Osteoblast (primary cell): Measurements from ENCODE around the gene TGFBRAP1. TPM values are rescaled to one million over a fixed set of nuclear protein-coding genes. Genes with fewer than 3 reads are reported as not detected.
A peak's percentile ranks its signal among the peaks of the same experiment; 100 is the strongest.

Experiments used
- DNase-seq: peaks from one replicate; pipeline ENCODE4 v3.0.0; 2011; ENCODE audit warnings: low spot score, mixed read lengths; ENCODE audit not compliant: insufficient read length; ENCODE audit errors: missing footprints
- H2AFZ ChIP-seq: 2 replicates; pipeline ENCODE4 v1.6.0; 2011; ENCODE audit warnings: mild to moderate bottlenecking, low read length
- H3K27ac ChIP-seq: 2 replicates; pipeline ENCODE4 v1.5.1; 2011; ENCODE audit warnings: mild to moderate bottlenecking, low read depth, low read length, moderate library complexity
- H3K27me3 ChIP-seq: 2 replicates; pipeline ENCODE4 v1.6.0; 2012; ENCODE audit warnings: mild to moderate bottlenecking, control low read depth, inconsistent platforms, low read length, moderate library complexity; ENCODE audit not compliant: insufficient read depth
- H3K36me3 ChIP-seq: 2 replicates; pipeline ENCODE4 v1.5.1; 2011; ENCODE audit warnings: mild to moderate bottlenecking, low read length, control low read depth, moderate library complexity; ENCODE audit not compliant: insufficient read depth
- H3K4me1 ChIP-seq: 2 replicates; pipeline ENCODE4 v1.5.1; 2011; ENCODE audit warnings: mild to moderate bottlenecking, low read length, control low read depth, moderate library complexity; ENCODE audit not compliant: insufficient read depth
- H3K4me2 ChIP-seq: 2 replicates; pipeline ENCODE4 v1.6.0; 2011; ENCODE audit warnings: mild to moderate bottlenecking, low read length; ENCODE audit not compliant: insufficient read depth
- H3K4me3 ChIP-seq: fragments of 200-600 bp; sonication (generic); 3 replicates; pipeline ENCODE4 v1.5.1; 2012; ENCODE audit warnings: mild to moderate bottlenecking, low read length, inconsistent platforms; ENCODE audit not compliant: insufficient read depth
- H3K79me2 ChIP-seq: 2 replicates; pipeline ENCODE4 v1.6.0; 2012; ENCODE audit warnings: mild to moderate bottlenecking, low read length, control low read depth, inconsistent platforms; ENCODE audit not compliant: insufficient read depth
- H3K9me3 ChIP-seq: 2 replicates; pipeline ENCODE4 v1.5.1; 2011; ENCODE audit warnings: low read depth, low read length, control low read depth
- H4K20me1 ChIP-seq: 2 replicates; pipeline ENCODE4 v1.6.0; 2012; ENCODE audit warnings: mild to moderate bottlenecking, low read length, control low read depth; ENCODE audit not compliant: insufficient read depth
- total RNA-seq: library from RNA; depleted of rRNA; stranded (reverse); fragments of >200 nt; gene quantifications from 2 replicates; pipeline ENCODE4 v1.2.3, GENCODE V29; 2012
- TF ChIP-seq, protein P1 (sequence below): IDR thresholded peaks from 2 replicates; pipeline ENCODE4 v1.5.1; 2011; ENCODE audit warnings: mild to moderate bottlenecking, low read depth, low read length, moderate library complexity; ENCODE audit errors: extremely low read depth

Gene TGFBRAP1
- total RNA-seq, 1 donor = 32.6 TPM

DNA sequence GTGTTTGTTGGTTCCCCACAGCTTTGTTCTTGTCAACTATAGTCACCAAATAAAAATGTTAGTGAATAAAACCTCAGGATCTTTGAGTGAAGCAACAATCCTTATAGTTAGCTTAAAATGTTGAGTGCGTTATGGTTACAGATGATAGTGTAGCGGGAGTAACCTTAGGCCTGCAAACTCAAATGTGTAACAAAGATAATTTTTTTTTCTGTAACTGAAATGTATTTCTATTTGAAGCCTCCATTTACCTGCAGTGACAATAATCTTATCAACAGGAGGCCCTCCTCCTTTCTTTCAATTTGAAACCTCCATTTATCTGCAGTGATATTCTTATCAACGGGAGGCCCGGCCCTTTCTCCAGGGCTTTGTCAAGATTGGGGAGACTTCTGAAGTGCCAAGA, 4.7 kb upstream of the TGFBRAP1 start:
- no peak overlapping the region for H3K4me2 ChIP-seq
- H3K79me2 ChIP-seq = peaks cover 38% of the 10 kb centered on the region
- TF ChIP-seq, protein P1, sequence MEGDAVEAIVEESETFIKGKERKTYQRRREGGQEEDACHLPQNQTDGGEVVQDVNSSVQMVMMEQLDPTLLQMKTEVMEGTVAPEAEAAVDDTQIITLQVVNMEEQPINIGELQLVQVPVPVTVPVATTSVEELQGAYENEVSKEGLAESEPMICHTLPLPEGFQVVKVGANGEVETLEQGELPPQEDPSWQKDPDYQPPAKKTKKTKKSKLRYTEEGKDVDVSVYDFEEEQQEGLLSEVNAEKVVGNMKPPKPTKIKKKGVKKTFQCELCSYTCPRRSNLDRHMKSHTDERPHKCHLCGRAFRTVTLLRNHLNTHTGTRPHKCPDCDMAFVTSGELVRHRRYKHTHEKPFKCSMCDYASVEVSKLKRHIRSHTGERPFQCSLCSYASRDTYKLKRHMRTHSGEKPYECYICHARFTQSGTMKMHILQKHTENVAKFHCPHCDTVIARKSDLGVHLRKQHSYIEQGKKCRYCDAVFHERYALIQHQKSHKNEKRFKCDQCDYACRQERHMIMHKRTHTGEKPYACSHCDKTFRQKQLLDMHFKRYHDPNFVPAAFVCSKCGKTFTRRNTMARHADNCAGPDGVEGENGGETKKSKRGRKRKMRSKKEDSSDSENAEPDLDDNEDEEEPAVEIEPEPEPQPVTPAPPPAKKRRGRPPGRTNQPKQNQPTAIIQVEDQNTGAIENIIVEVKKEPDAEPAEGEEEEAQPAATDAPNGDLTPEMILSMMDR = no peak
- peaks cover 28% of the 10 kb centered on the region for H3K4me1 ChIP-seq
- DNase-seq = no peak
- H3K9me3 ChIP-seq = no peaks in the 10 kb centered on the region
- no peak overlapping the region for H3K4me3 ChIP-seq
- H4K20me1 ChIP-seq = no peaks in the 10 kb centered on the region
- no peak overlapping the region for H3K27ac ChIP-seq
- no peaks in the 10 kb centered on the region for H3K36me3 ChIP-seq
- H3K27me3 ChIP-seq = no peaks in the 10 kb centered on the region
- no peak overlapping the region for H2AFZ ChIP-seq

DNA sequence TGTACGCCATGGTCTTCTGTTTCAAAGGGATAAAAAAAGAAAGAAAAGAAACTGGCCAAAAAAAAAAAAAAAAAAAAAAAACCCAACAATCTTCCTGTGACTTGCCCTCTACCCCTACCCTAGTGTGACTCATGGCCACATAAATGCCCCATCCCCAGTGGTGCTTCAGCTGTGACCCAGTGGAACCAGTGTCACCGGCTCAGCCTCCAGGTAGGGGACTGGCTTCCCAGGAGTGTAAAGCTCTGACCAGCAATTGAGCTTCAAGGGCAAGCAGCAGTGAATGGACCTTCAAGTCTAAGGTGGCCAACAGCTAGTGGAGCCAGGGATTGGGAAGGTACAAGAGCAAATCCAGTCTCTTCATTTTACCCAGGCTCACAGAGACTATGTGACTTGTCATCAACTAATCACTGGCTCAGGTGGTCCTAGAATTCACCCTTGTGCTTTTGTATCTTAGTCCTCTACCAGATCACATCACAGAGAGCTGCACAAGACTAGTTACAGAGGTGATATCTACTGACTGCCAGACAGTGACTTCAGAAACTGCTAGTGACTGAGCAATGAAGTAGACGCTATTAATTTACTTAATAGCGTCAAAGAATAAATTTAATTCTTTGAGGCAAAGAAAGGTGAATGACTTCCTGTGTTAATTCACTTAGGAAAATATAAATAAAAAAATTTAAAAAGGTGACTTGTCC, 1.3 kb upstream of the TGFBRAP1 start:
- Histone ChIP-seq H3K4me2 (peak overlapping the region; percentile 79), H4K20me1 (peaks cover 3% of the 10 kb centered on the region), H3K4me3 (no peak overlapping the region), H3K27ac (no peak overlapping the region), H3K27me3 (no peaks in the 10 kb centered on the region), H3K36me3 (no peaks in the 10 kb centered on the region), H3K9me3 (no peaks in the 10 kb centered on the region), H3K4me1 (peaks cover 33% of the 10 kb centered on the region), H2AFZ (no peak overlapping the region), H3K79me2 (peaks cover 42% of the 10 kb centered on the region)
- TF ChIP-seq, protein P1 = no peak
- DNase-seq = no peak

DNA sequence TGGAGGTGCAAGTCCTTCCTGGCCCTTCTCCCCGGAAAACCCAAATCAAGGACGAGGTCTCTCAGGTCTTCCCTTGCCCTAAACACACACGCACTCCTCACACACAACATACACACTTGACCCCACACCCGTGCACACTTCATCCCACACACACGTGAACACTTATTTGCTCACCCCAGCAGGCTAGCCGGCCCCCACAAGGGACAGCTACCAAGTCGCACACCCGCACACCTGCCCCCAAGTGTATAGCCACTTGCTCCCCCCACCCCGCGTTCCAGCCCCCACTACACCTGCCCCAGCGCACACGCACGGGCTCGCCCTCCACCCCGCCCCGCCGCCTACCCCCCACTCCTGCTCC, 359 bp downstream of the TGFBRAP1 start:
- Histone ChIP-seq H3K27me3 (no peaks in the 10 kb centered on the region), H3K27ac (peak overlapping the region; percentile 59), H4K20me1 (peaks cover 3% of the 10 kb centered on the region), H3K36me3 (no peaks in the 10 kb centered on the region), H3K4me2 (peak overlapping the region; percentile 98), H2AFZ (peak overlapping the region; percentile 78), H3K79me2 (peaks cover 42% of the 10 kb centered on the region), H3K9me3 (no peaks in the 10 kb centered on the region), H3K4me3 (peak overlapping the region; percentile 78), H3K4me1 (peaks cover 49% of the 10 kb centered on the region)
- TF ChIP-seq, protein P1 = no peak
- no peak for DNase-seq

DNA sequence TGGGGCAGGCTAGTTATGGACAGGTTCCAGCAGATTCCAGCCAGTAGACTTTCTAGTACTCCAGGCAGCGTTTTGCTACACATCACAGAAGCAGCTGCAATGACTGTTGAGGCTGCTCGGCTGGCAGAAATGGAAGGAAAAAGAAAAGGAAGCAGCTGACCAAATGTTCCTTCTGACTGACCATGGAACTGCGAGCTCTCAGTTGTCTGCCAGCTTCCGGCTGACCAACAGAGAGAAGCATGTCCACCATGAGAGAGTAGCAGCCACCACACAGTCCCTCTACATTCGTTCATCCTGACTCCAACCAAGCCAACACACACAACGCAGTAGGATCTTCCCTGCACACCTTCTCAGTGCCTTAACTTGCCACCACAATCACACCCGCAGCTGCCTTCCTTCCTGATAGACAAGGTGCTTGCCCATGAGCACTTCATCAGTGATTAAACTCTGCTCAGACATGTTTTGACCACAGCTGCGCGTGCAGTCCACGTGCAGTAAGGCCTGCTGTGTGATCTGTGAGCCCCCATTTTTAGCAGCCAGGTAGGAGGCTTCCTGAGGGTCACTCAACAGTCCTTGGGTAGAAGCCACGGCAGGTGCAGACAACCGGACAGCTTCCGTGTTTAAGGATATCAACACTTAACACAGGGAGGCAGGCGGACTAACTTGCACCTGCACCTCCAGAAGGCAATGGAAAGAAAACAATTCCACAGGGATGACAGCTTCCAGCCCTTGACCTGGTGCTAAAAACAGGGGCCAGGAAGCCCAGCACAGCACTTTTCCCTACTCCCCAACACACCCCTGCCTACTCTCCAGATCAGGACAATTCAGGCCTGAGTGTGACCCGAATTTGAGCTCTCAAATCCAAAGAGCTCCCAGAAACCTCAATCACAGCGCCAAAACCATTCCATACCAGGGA, 996 bp downstream of the TGFBRAP1 start:
- no peaks in the 10 kb centered on the region for H3K27me3 ChIP-seq
- peak; percentile 93 for DNase-seq

More for the DNA sequence above, 996 bp downstream of the TGFBRAP1 start:
- TF ChIP-seq, protein P1 = no peak
- Histone ChIP-seq H3K9me3 (no peaks in the 10 kb centered on the region), H3K36me3 (no peaks in the 10 kb centered on the region), H3K4me2 (peak overlapping the region; percentile 98), H3K27ac (peak overlapping the region; percentile 59), H4K20me1 (peaks cover 3% of the 10 kb centered on the region), H3K4me1 (peaks cover 55% of the 10 kb centered on the region), H3K4me3 (peak overlapping the region; percentile 78), H3K79me2 (peaks cover 45% of the 10 kb centered on the region), H2AFZ (peak overlapping the region; percentile 78)
